ENCODE data around the gene USP4. TPM values are rescaled to one million over a fixed set of nuclear protein-coding genes. Genes with fewer than 3 reads are reported as not detected.

Gene USP4
- total and polyA plus RNA-seq, 2 donors from 2014 or later: 28.5 to 72.5 TPM

DNA sequence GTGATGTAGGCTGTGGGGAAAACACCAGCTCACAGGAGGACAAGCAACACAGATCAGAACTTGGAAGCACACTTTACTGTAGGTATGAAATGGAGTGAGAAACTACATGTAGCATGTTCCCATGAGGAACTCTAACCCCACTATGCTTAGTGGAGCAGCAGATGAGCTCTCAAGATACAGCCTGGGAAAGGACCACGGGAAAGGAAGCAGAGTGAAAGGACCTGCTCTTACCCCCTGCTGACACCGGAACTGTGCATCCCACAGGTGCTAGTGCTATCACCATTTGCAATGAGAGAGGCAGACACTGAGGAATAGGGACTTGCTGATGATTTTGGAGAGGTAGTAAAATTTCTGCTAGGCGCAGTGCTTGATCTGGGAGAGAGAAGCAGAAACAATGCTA, 28.6 kb downstream of the USP4 start:
- Histone ChIP-seq H3K4me3 (ENCODE audit: low read length in 3 of 3) (no peak overlapping the region), H3K27ac (ENCODE audit: low read depth in 2 of 2, low read length in 2 of 2) (no peak overlapping the region), H3K4me1 (ENCODE audit: control insufficient read depth in 2 of 3, insufficient read depth in 2 of 3, low read depth in 1 of 3, low read length in 3 of 3) (no peaks in the 10 kb centered on the region), H3K9ac (ENCODE audit: low read length in 3 of 3) (no peak overlapping the region), H3K9me3 (ENCODE audit: control insufficient read depth in 2 of 3, insufficient read depth in 1 of 3, low read length in 3 of 3) (no peaks in the 10 kb centered on the region), H3K27me3 (ENCODE audit: control insufficient read depth, insufficient read depth, low read length) (no peaks in the 10 kb centered on the region), H3K36me3 (ENCODE audit: control insufficient read depth in 2 of 3, insufficient read depth in 3 of 3, low read length in 3 of 3) (peaks cover 3 to 26% (median 12%) of the 10 kb centered on the region in 3 donors)
- TF ChIP-seq, protein P1, sequence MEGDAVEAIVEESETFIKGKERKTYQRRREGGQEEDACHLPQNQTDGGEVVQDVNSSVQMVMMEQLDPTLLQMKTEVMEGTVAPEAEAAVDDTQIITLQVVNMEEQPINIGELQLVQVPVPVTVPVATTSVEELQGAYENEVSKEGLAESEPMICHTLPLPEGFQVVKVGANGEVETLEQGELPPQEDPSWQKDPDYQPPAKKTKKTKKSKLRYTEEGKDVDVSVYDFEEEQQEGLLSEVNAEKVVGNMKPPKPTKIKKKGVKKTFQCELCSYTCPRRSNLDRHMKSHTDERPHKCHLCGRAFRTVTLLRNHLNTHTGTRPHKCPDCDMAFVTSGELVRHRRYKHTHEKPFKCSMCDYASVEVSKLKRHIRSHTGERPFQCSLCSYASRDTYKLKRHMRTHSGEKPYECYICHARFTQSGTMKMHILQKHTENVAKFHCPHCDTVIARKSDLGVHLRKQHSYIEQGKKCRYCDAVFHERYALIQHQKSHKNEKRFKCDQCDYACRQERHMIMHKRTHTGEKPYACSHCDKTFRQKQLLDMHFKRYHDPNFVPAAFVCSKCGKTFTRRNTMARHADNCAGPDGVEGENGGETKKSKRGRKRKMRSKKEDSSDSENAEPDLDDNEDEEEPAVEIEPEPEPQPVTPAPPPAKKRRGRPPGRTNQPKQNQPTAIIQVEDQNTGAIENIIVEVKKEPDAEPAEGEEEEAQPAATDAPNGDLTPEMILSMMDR (IDR thresholded peaks at IDR 0.05; ENCODE audit: borderline replicate concordance, extremely low read depth, insufficient read depth): no peak
- no peak for DNase-seq
- intact Hi-C loops (cut with DNase I): no loop called here
- FAIRE-seq: no peak

DNA sequence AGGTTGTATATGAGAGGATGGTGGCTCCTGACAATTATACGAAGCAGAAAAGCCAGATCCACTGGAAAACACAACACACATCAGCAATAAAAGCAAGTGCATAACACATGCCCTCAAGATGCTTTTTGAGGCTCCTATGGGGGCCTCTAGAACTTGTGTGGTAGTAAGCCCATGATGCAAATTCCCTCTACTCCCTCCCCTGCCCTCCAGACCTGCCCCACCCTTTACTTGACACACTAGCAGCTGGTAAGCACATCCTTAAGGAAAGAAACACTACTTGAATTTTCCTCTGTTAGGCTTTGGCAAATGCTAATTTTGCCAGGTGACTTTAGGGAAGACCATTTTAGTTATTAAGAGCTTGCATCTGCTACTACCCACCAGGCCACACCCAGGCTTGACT, 29.2 kb downstream of the USP4 start:
- TF ChIP-seq, protein P1 (IDR thresholded peaks at IDR 0.05; ENCODE audit: borderline replicate concordance, extremely low read depth, insufficient read depth): no peak
- no peak overlapping the region for H3K27ac ChIP-seq (ENCODE audit: low read depth in 2 of 2, low read length in 2 of 2)
- DNase-seq (no peak), FAIRE-seq (no peak)
- intact Hi-C loops (cut with DNase I): no loop called here
- no peaks in the 10 kb centered on the region for H3K27me3 ChIP-seq (ENCODE audit: control insufficient read depth, insufficient read depth, low read length)
- no peak overlapping the region for H3K9ac ChIP-seq (ENCODE audit: low read length in 3 of 3)
- H3K4me1 ChIP-seq (ENCODE audit: control insufficient read depth in 2 of 3, insufficient read depth in 2 of 3, low read depth in 1 of 3, low read length in 3 of 3): no peaks in the 10 kb centered on the region
- no peaks in the 10 kb centered on the region for H3K9me3 ChIP-seq (ENCODE audit: control insufficient read depth in 2 of 3, insufficient read depth in 1 of 3, low read length in 3 of 3)
- H3K4me3 ChIP-seq (ENCODE audit: low read length in 3 of 3): no peak overlapping the region
- H3K36me3 ChIP-seq (ENCODE audit: control insufficient read depth in 2 of 3, insufficient read depth in 3 of 3, low read length in 3 of 3): peaks cover 3 to 25% (median 15%) of the 10 kb centered on the region in 3 donors

DNA sequence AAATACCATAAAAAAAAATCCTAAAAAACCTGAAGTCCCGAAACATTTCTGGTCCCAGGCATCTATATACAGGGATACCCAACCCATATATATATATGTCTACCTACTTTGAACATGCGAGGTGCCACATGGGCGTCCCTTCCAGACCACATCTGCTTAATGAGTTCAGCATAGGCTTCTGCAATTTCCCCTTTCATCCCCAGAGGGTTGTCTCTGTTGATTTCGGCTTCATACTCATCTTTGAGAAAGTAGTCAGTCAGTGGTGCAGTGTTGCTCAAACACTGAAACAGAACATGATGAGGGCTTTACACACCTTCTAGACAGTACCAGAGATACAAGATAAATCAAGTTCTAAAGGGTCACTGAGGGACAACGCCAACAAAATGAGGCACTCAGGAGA, 34.2 kb downstream of the USP4 start:
- no peak for FAIRE-seq

More for the DNA sequence above, 34.2 kb downstream of the USP4 start:
- no peaks in the 10 kb centered on the region for H3K27me3 ChIP-seq (ENCODE audit: control insufficient read depth, insufficient read depth, low read length)
- no peak overlapping the region for H3K9ac ChIP-seq (ENCODE audit: low read length in 3 of 3)
- no peak overlapping the region for H3K27ac ChIP-seq (ENCODE audit: low read depth in 2 of 2, low read length in 2 of 2)
- TF ChIP-seq, protein P1 (IDR thresholded peaks at IDR 0.05; ENCODE audit: borderline replicate concordance, extremely low read depth, insufficient read depth): no peak
- no peaks in the 10 kb centered on the region for H3K9me3 ChIP-seq (ENCODE audit: control insufficient read depth in 2 of 3, insufficient read depth in 1 of 3, low read length in 3 of 3)
- H3K36me3 ChIP-seq (ENCODE audit: control insufficient read depth in 2 of 3, insufficient read depth in 3 of 3, low read length in 3 of 3): peaks cover 3 to 44% (median 21%) of the 10 kb centered on the region in 3 donors
- no peak overlapping the region for H3K4me3 ChIP-seq (ENCODE audit: low read length in 3 of 3)
- DNase-seq: no peak
- H3K4me1 ChIP-seq (ENCODE audit: control insufficient read depth in 2 of 3, insufficient read depth in 2 of 3, low read depth in 1 of 3, low read length in 3 of 3): no peaks in the 10 kb centered on the region
- intact Hi-C loops (cut with DNase I): no loop called here
